ENCODE results near the gene SPOUT1.
A peak's percentile ranks its signal among the peaks of the same experiment; 100 is the strongest.
"Not testable (repeated sequence)": the region's sequence is repeated elsewhere in the genome, so short reads cannot be mapped to it uniquely, and the experiment has no call there.

Gene SPOUT1, protein sequence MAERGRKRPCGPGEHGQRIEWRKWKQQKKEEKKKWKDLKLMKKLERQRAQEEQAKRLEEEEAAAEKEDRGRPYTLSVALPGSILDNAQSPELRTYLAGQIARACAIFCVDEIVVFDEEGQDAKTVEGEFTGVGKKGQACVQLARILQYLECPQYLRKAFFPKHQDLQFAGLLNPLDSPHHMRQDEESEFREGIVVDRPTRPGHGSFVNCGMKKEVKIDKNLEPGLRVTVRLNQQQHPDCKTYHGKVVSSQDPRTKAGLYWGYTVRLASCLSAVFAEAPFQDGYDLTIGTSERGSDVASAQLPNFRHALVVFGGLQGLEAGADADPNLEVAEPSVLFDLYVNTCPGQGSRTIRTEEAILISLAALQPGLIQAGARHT

DNA sequence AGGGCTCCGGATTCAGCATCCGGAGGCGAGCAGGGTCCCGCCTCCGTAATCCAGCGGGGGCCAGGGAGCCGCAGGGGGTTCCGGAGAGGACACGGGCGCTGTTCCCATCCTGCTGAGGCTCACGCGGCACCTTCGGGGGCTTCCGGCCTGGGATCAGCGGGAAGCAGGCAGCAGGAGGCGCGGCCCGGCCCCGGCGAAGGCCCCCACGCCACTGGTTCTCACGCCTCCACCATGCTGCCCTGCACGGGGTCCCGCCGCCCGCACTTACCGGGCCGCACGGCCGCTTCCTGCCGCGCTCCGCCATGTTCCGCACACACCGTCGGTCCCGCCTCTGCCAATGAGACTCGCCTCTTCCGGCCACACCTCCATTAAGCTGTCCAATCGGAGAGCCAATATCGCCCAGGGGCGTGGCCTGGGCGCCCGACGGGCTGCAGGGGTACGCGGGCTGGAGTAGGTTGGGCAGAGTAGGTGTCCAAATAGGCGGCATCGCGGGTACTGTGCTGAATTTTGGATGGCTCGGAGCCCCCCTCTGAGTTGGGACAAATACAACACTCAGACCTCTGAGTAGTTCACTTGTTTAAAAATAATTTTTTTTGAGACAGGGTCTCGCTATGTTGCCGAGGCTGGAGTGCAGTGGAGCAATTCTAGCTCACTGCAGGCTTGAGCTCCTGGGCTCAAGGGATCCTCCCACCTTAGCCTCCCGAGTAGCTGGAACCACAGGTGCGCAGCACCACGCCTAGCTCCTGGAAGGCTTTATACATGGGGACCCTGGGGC is at the start of gene SPOUT1:
Gene SPOUT1, minus strand, starts transcription at position 318 of the 775 bp plus-strand sequence. Its CDS starts 14 bp downstream, at position 304.
- DNase-seq (ENCODE audit: low read depth in 1 of 2, low spot score in 1 of 2) = peak; percentile 88 to 91

DNA sequence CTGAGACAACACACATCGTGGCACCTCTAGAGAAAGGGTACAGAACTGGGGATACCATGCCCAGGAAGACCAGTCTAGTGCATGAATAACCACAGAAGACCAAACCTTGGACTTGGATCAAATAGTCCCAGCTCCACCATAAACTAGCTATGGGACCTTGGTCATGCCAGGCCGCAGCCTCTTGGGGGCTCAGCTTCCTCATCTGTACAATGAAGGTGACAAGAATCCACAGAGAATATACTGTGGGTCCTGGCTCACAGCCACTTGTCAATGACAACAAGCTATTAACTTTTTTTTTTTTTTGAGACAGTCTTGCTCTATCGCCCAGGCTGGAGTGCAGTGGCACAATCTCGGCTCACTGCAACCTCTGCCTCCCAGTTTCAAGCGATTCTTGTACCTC is 48.3 kb upstream of the SPOUT1 start:
- no peak for DNase-seq (ENCODE audit: low read depth in 1 of 2, low spot score in 1 of 2)

DNA sequence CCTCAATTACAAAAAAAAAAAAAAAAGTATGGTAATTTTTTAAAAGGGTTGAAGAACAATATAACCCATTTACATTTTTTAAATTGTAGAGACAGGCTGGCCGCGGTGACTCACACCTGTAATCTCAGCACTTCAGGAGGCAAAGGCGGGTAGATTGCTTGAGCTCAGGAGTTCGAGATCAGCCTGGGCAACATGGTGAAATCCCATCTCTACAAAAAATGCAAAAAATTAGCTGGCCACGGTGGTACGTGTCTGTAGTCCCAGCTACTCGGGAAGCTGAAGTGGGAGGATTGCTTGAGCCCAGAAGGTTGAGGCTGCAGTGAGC is 41.3 kb upstream of the SPOUT1 start:
- DNase-seq (ENCODE audit: low read depth in 1 of 2, low spot score in 1 of 2) = not testable (repeated sequence)

DNA sequence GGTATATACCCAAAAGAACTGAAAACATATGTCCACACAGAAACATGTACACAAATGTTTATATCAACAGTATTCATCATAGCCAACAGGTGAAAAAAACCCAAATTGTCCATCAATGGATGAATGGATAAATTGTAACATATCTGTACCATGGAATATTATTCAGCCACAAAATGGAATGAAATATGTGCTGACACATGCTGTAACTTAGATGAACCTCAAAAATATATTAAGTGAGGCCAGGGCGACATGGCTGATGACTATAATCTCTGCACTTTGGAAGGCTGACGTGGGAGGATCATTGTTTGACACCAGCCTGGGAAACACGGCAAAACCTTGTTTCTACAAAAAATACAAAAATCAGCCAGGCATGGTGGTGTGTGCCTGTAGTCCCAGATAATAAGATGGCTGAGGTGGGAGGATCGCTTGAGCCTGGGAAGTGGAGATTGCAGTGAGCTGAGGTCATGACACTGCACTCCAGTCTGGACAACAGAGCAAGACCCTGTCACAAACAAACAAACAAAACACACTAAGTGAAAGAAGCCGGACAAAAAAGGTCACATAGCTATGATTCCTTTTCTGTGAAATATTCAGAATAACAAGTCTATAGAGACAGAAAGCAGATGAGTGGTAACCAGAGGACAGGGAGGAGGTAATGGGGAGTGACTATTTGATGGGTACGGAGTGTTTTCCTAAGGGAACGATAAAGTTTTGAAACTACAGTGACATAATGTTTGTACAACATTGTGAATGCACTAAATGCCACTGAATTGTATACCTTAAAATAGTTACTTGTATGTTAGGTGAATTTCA is 40.7 kb upstream of the SPOUT1 start:
- DNase-seq (ENCODE audit: low read depth in 1 of 2, low spot score in 1 of 2) = no peak

DNA sequence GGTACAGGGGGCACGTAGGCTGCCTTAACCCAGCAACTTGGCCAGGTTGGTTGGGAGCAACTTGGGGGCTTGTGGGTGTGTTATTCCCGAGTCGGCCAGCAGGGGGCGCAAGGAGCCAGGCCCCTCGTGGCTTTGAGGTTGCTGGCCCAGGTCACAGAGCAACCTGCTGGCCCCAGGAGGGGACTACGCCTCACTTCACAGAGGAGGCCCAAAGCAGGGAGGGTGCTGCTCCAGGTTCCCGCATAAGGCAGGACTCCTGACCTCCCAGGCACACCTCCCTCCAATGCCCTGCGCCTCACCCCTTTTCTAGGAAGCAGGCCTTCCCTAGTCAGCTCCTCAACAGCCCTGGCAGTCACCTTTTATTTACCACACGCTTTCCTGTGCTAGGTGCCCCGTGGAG is 34.1 kb upstream of the SPOUT1 start:
- DNase-seq (ENCODE audit: low read depth in 1 of 2, low spot score in 1 of 2) = peak; percentile 74 to 82

DNA sequence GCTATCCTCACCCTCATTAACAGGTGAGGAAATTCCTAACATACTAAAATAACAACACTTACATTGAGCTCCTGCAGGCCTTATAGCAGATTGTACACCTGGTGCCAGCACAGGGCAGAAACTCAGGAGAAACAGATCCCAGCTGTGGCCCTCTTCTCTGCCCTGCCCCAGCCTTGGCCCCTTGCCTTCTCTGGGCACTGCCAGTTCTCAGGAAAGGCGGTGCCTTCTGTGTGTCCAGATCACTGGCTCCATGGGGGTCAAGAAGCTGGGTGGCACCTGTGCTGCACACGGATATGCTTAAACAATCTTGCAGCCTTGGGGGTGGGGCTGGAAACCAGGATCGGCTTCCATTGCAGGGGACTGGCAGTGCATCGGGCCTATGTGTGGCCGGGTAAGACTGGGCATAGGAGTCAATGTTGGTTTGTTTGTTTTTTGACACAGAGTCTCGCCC is 32.8 kb upstream of the SPOUT1 start:
- DNase-seq (ENCODE audit: low read depth in 1 of 2, low spot score in 1 of 2) = no peak

DNA sequence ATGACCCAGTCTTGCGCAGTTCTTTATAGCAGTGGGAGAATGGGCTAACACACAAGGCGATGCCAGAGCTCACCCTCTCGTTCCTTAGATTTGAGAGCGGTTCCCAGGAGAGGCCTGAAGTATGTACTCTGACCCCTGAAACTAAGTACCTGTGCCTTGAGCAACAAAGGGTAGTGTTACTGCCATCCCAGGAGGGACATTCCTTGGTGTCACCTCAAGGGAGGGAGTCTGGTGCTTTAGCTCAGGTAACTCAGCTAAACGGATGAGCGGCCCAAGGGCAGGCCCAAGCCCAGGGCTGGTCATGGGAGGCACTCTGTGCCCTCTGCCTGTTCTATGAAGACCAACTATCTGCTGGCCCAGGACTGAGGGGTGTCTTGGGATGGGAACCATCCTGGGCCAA is 31.9 kb upstream of the SPOUT1 start:
- no peak for DNase-seq (ENCODE audit: low read depth in 1 of 2, low spot score in 1 of 2)

DNA sequence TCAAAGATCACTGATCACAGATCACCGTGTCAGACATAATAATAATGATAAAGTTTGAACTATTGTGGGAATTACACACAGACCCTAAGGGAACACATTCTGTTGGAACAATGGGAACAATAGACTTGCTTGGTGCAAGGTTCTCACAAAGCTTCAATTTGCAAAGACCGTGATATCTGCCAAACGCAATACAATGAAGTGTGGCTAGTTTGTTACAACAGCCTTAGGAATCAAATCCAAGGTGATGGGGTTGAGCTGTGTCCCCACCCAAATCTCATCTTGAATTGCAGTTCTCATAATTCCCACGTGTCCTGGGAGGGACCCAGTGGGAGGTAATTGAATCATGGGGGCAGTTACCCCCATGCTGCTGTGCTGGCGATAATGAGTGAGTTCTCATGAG is 31.3 kb upstream of the SPOUT1 start:
- DNase-seq (ENCODE audit: low read depth in 1 of 2, low spot score in 1 of 2) = no peak

DNA sequence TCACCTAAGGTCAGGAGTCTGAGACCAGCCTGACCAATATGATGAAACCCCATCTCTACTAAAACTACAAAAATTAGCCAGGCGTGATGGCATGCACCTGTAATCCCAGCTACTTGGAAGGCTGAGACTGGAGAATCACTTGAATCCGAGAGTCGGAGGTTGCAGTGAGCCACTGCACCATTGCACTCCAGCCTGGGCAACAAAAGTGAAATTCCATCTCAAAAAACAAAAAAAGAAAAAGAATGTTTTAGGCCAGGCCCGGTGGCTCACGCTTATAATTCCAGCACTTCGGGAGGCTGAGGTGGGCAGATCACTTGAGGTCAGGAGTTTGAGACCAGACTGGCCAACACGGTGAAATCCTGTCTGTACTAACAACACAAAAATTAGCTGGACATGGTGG is 28.9 kb upstream of the SPOUT1 start:
- DNase-seq (ENCODE audit: low read depth in 1 of 2, low spot score in 1 of 2) = not testable (repeated sequence)

DNA sequence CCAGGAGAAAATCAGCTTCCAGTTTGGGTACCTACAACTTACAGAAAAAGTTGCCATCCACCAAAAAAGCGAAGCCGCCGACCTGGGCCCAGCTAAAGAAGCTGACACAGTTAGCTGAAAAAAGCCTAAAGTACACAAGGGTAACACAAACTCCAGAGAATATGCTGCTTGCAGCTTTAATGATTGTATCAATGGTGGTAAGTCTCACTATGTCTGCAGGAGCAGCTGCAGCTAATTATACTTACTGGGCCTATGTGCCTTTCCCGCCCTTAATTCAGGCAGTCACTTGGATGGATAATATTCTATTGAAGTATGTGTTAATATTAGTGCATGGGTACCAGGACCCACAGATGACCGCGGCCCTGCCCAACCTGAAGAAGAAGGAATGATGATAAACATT is 24.9 kb upstream of the SPOUT1 start:
- not testable (repeated sequence) for DNase-seq (ENCODE audit: low read depth in 1 of 2, low spot score in 1 of 2)

DNA sequence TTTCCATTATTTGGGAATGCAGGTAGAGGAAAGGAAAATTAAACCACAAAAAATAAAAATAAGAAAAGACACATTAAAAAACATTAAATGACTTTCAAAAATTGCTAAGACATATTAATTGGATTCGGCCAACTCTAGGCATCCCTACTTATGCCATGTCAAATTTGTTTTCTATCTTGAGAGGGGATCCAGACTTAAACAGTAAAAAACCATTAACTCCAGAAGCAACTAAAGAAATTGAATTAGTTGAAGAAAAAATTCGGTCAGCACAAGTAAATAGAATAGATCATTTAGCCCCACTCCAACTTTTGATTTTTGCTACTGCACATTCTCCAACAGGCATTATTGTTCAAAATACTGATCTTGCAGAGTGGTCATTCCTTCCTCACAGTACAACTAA is 23.1 kb upstream of the SPOUT1 start:
- not testable (repeated sequence) for DNase-seq (ENCODE audit: low read depth in 1 of 2, low spot score in 1 of 2)

DNA sequence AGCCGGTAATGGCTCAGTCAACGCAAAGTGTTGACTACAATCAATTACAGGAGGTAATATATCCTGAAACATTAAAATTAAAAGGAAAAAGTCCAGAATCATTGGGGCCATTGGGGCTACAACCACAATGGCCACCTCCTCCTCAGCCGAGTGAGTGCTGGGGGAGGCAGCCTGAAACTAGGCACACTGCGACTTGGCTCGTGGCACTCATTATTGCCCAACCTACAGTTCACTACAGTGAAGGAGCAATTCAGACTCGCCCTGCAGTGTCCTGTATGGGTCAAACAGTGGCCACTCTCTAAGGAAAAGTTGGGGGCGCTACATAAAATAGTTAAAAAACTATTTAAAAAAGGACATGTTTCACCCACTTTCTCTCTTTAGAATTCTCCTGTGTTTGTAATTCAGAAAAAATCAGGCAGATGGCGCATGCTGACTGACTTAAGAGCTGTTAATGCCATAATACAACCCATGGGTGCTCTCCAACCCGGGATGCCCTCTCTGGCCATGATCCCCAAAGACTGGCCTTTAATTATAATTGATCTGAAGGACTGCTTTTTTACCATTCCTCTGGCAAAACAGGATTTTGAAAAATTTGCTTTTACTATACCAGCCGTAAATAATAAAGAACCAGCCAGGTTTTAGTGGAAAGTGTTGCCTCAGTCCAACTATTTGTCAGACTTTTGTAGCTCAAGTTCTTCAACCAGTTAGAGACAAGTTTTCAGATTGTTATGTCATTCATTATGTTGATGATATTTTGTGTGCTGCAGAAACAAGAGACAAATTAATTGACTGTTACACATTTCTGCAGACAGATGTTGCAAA is 22.4 kb upstream of the SPOUT1 start:
- DNase-seq (ENCODE audit: low read depth in 1 of 2, low spot score in 1 of 2) = not testable (repeated sequence)

DNA sequence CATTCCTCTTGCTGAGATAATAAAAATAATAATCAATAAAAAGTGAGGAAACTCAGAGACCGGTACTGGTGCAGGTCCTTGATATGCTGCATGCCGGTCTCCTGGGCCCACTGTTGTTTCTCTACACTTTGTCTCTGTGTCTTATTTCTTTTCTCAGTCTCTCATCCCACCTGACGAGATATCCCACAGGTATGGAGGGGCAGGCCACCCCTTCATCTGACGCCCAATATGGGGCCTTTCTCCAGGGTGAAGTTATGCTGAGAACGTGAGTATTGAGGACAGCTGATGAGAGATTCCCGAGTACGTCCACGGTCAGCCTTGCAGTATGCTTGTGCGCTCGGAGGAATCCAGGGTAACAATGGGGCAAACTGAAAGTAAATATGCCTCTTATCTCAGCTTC is 21.4 kb upstream of the SPOUT1 start:
- DNase-seq (ENCODE audit: low read depth in 1 of 2, low spot score in 1 of 2) = not testable (repeated sequence)

DNA sequence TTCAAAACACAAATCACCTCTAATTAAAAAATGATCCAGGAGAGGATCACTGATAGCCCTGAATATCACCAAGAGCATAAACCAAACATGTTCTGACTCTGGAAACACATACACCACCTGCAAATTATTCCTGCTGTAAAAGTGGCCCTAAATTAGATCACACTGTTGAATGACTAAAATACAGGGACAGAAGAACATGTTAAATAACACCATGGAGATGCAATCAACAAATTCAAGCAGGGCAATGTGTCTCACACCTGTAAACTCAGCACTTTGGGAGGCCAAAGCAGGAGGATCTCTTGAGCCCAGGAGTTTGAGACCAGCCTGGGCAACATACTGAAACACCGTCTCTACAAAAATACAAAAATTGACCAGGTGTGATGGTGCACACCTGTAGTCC is 18.2 kb upstream of the SPOUT1 start:
- no peak for DNase-seq (ENCODE audit: low read depth in 1 of 2, low spot score in 1 of 2)

DNA sequence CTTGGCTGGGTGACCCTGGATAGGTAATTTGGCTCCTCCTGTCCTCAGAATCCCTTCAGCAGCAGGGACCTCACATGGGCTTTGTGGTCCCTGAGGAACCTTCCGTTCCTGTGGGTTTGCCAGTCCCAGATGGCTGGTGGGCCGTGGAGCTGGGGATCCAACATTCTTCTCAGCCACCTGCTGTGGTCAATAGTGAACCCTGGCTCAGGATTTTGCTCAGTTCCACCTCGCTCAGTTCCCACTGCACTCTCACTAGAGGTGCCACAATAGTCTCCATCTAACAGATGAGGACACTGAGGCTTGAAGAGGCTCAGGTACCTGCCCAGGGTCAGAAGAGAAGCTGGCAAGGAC is 17.1 kb upstream of the SPOUT1 start:
- no peak for DNase-seq (ENCODE audit: low read depth in 1 of 2, low spot score in 1 of 2)

DNA sequence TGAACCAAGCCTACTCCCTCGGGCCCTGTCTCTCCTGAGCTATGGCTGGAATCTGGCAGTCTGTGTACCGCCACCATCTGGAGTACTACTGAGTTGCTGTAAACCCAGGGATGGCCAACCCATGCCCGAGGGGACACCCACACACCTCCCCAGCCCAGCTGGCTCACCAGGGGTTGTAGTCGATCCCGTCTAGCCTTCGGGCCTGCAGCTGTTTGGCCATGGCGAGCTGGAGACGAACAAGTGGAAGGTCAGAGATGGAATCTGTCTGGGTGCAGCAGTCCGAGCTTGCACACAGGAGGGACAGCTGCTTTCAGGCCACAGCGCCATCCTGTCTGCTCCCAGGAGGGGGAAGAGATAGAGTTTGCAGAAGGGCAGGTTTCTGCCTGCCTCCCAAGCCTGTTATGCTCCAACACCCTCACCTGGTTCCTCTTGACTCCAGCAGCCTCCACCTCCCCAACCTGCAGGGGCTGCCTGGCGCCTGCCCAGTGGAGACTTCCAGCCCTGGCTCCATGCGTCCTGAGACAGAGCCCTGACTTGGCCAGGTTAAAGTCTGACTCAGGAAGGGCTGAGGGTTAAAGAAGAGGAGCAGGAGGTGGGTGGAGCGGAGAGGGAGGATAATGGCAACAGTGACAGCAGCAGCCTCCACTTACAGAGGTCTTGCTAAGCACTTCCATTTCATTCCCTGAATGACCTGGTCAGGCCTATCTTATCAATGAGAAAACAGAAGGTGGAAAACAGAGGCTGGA is 15.8 kb upstream of the SPOUT1 start:
- DNase-seq (ENCODE audit: low read depth in 1 of 2, low spot score in 1 of 2) = no peak

DNA sequence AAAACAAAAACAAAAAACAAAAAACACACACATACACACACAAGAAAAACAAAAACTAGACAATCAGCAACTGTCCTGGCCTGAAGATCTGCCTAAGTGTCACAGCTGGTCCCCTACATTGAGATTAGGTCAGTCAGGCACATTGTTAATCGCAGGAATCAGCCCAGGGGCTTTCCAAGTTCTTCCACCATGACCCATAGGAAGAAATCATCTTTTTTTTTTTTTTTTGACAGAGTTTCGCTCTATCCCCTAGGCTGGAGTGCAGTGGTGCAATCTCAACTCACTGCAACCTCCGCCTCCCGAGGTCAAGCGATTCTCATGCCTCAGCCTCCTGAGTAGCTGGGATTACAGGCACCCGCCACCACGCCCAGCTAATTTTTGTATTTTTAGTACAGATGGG is 13.6 kb upstream of the SPOUT1 start:
- DNase-seq (ENCODE audit: low read depth in 1 of 2, low spot score in 1 of 2) = not testable (repeated sequence)

DNA sequence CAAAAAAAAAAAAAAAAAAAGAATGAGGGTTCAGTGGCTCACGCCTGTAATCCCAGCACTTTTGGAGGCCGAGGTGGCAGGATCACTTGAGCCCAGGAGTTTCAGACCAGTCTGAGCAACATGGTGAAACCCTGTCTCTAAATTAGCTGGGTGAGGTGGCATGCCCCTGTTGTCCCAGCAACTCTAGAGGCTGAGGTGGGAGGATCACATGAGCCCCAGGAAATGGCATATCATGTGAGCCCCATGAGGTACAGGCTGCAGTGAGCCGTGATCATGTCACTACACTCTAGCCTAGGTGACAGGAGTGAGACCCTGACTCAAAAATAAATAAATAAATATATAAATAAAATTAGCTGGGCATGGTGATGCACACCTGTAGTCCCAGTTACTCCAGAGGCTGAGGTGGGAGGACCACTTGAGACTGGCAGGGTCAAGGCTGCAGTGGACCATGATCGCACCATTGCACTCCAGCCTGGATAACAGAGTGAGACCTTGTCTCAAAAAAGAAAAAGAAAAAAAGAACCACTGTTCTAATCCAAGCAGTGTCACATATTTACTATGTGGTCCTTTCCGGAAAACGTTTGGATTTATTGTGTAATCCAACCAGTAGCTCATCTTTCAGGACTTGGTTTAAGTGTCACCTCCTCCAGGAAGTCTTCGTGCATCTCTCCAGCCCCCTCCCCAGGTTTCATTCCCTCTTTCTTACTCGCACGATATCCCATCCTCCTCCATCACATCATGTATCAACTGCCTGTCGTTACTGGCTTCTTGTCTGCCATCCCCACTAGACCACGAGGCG is 12.3 kb upstream of the SPOUT1 start:
- no peak for DNase-seq (ENCODE audit: low read depth in 1 of 2, low spot score in 1 of 2)

DNA sequence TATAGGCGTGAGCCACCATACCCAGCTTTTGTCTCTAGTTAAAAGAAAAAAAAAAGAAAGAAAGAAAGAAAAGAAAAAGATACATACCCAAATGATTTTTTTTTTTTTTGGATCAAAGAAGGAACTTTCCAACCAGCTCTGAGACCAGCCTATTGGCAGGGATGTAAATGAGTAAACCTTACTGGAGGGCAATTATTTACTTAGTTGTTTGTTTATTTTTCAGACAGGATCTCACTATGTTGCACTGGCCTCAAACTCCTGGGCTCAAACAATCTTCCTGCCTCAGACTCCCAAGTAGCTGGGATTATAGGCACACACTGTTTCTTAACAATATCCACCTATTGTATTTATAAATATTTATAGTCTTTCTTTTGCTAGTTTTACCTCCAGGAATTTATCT is 10.9 kb upstream of the SPOUT1 start:
- no peak for DNase-seq (ENCODE audit: low read depth in 1 of 2, low spot score in 1 of 2)
